H1 (cell line): Measurements from ENCODE around the gene TACC2.

ENCODE experiments used
- CTCF ChIP-seq, 3 experiments: IDR thresholded peaks; 1 replicate in 2 of 3; 2 replicates in 1 of 3; pipeline versions ENCODE4 v1.5.1 to v1.6.1; 2011; ENCODE audit warnings: low read length in 3 of 3, mild to moderate bottlenecking in 3 of 3, inconsistent platforms in 2 of 3, low read depth in 1 of 3, moderate library complexity in 1 of 3; ENCODE audit not compliant: insufficient read depth in 1 of 3; ENCODE audit errors: control extremely low read depth in 1 of 3
- E2F6 ChIP-seq: IDR thresholded peaks from 2 replicates; pipeline ENCODE4 v1.6.1; 2012; ENCODE audit warnings: inconsistent platforms
- KDM1A ChIP-seq: fragments of 200-600, 300-600 bp; sonication (generic); IDR thresholded peaks from 2 replicates; pipeline ENCODE4 v1.7.1; 2016; ENCODE audit warnings: mild to moderate bottlenecking, low read length, borderline replicate concordance
- POLR2AphosphoS5 ChIP-seq: IDR thresholded peaks from 2 replicates; pipeline ENCODE4 v1.6.1; 2011; ENCODE audit warnings: low read depth, low read length
- SRF ChIP-seq: IDR thresholded peaks from 2 replicates; pipeline ENCODE4 v1.6.1; 2011; ENCODE audit warnings: mild to moderate bottlenecking, low read depth, low read length, moderate library complexity
- SUZ12 ChIP-seq: fragments of 200-600 bp; sonication (generic); IDR thresholded peaks from 2 replicates; pipeline ENCODE4 v1.6.1; 2012; ENCODE audit warnings: mild to moderate bottlenecking, inconsistent platforms, low read length, moderate library complexity, mixed read lengths
- ZNF274 ChIP-seq: IDR thresholded peaks from 2 replicates; pipeline ENCODE4 v1.7.0; 2012; ENCODE audit warnings: low read length, borderline replicate concordance; ENCODE audit errors: extremely low read depth

- no peak for TF ChIP-seq CTCF (IDR thresholded peaks at IDR 0.05; ENCODE audit: control extremely low read depth in 1 of 3, insufficient read depth in 1 of 3, low read depth in 1 of 3, low read length in 3 of 3)
- TF ChIP-seq E2F6 = no peak
- TF ChIP-seq SRF = no peak
- no peak for TF ChIP-seq KDM1A
- TF ChIP-seq SUZ12 = no peak
- no peak for TF ChIP-seq ZNF274
- TF ChIP-seq POLR2AphosphoS5 = no peak
These were observed 303.4 kb downstream of the TACC2 start for GRCh38 chr10:122292376-122292775.
